H9 (cell line): ENCODE measurements around the gene ANKH. TPM values are rescaled to one million over a fixed set of nuclear protein-coding genes. Genes with fewer than 3 reads are reported as not detected.

Source experiments
- DNase-seq: peaks from one replicate; pipeline ENCODE4 v3.0.0-alpha.2; 2017
- H2AFZ ChIP-seq: one replicate; pipeline ENCODE4 v1.6.1; 2013; ENCODE audit warnings: mild to moderate bottlenecking, low read length, control low read depth, moderate library complexity
- H2AK5ac ChIP-seq: 2 replicates; pipeline ENCODE4 v1.6.1; 2013; ENCODE audit warnings: low read length, control low read depth, mixed read lengths; ENCODE audit not compliant: insufficient read length
- H2BK120ac ChIP-seq: one replicate; pipeline ENCODE4 v1.6.1; 2013; ENCODE audit warnings: low read depth, mild to moderate bottlenecking, low read length, control low read depth, inconsistent platforms; ENCODE audit not compliant: poor library complexity, severe bottlenecking
- H2BK12ac ChIP-seq: 2 replicates; pipeline ENCODE4 v1.6.1; 2013; ENCODE audit warnings: low read length, control low read depth, mixed read lengths, low read depth; ENCODE audit not compliant: insufficient read length
- H2BK15ac ChIP-seq: 2 replicates; pipeline ENCODE4 v1.6.1; 2013; ENCODE audit warnings: low read depth, low read length, control low read depth
- H2BK20ac ChIP-seq: one replicate; pipeline ENCODE4 v1.6.1; 2013; ENCODE audit warnings: low read depth, mild to moderate bottlenecking, low read length, control low read depth, inconsistent platforms; ENCODE audit not compliant: poor library complexity, severe bottlenecking
- H2BK5ac ChIP-seq: 2 replicates; pipeline ENCODE4 v1.6.1; 2013; ENCODE audit warnings: low read length, control low read depth, mixed read lengths; ENCODE audit not compliant: insufficient read length
- H3K14ac ChIP-seq: 2 replicates; pipeline ENCODE4 v1.6.1; 2013; ENCODE audit warnings: low read length, control low read depth; ENCODE audit not compliant: insufficient read depth
- H3K18ac ChIP-seq: 2 replicates; pipeline ENCODE4 v1.6.1; 2013; ENCODE audit warnings: low read depth, mild to moderate bottlenecking, mixed read lengths, low read length, control low read depth; ENCODE audit not compliant: insufficient read length
- H3K23ac ChIP-seq: 2 replicates; pipeline ENCODE4 v1.6.1; 2013; ENCODE audit warnings: low read length, control low read depth, mixed read lengths, low read depth; ENCODE audit not compliant: insufficient read length
- H3K23me2 ChIP-seq: 2 replicates; pipeline ENCODE4 v1.6.1; 2013; ENCODE audit warnings: low read depth, mild to moderate bottlenecking, mixed read lengths, low read length, control low read depth; ENCODE audit not compliant: insufficient read length, poor library complexity, severe bottlenecking
- H3K27ac ChIP-seq: 2 replicates; pipeline ENCODE4 v1.5.1; 2013; ENCODE audit warnings: low read length, control low read depth, mixed read lengths, low read depth; ENCODE audit not compliant: insufficient read length
- H3K27me3 ChIP-seq: 2 replicates; pipeline ENCODE4 v1.6.1; 2013; ENCODE audit warnings: low read length, control low read depth, inconsistent platforms; ENCODE audit not compliant: insufficient read depth
- H3K4ac ChIP-seq: 2 replicates; pipeline ENCODE4 v1.6.1; 2013; ENCODE audit warnings: low read depth, mild to moderate bottlenecking, control low read depth, inconsistent platforms, low read length, moderate library complexity
- H3K4me1 ChIP-seq: 2 replicates; pipeline ENCODE4 v1.6.1; 2013; ENCODE audit warnings: low read length, control low read depth, inconsistent platforms; ENCODE audit not compliant: insufficient read depth
- H3K4me2 ChIP-seq: 2 replicates; pipeline ENCODE4 v1.6.1; 2013; ENCODE audit warnings: low read length, control low read depth, mixed read lengths; ENCODE audit not compliant: insufficient read length, insufficient read depth
- H3K56ac ChIP-seq: 2 replicates; pipeline ENCODE4 v1.6.1; 2013; ENCODE audit warnings: low read depth, mild to moderate bottlenecking, mixed read lengths, low read length, control low read depth; ENCODE audit not compliant: insufficient read length
- H3K79me1 ChIP-seq: 2 replicates; pipeline ENCODE4 v1.6.1; 2013; ENCODE audit warnings: low read depth, mild to moderate bottlenecking, moderate library complexity, low read length, control low read depth, inconsistent platforms; ENCODE audit not compliant: insufficient read depth, poor library complexity, severe bottlenecking
- H3K79me2 ChIP-seq: 2 replicates; pipeline ENCODE4 v1.6.1; 2013; ENCODE audit warnings: low read length, control low read depth, inconsistent platforms; ENCODE audit not compliant: insufficient read depth
- H3K9ac ChIP-seq: 2 replicates; pipeline ENCODE4 v1.6.1; 2013; ENCODE audit warnings: low read length, control low read depth, mixed read lengths; ENCODE audit not compliant: insufficient read length; ENCODE audit errors: extremely low read depth
- H3K9me3 ChIP-seq: one replicate; pipeline ENCODE4 v1.6.1; 2013; ENCODE audit warnings: low read depth, low read length, inconsistent platforms; ENCODE audit not compliant: control insufficient read depth
- H3T11ph ChIP-seq: one replicate; pipeline ENCODE4 v1.6.1; 2013; ENCODE audit warnings: mild to moderate bottlenecking, low read length, control low read depth, inconsistent platforms
- H4K20me1 ChIP-seq: one replicate; pipeline ENCODE4 v1.6.1; 2013; ENCODE audit not compliant: control insufficient read depth, insufficient read length, insufficient read depth
- H4K5ac ChIP-seq: 2 replicates; pipeline ENCODE4 v1.6.1; 2013; ENCODE audit warnings: low read depth, mild to moderate bottlenecking, mixed read lengths, low read length, control low read depth; ENCODE audit not compliant: insufficient read length
- H4K8ac ChIP-seq: replicated peaks from 2 replicates; pipeline ENCODE4 v1.6.1; 2013; ENCODE audit warnings: low read length, control low read depth, mixed read lengths, low read depth; ENCODE audit not compliant: insufficient read length
- H4K91ac ChIP-seq: 2 replicates; pipeline ENCODE4 v1.6.1; 2013; ENCODE audit warnings: low read depth, mild to moderate bottlenecking, moderate library complexity, mixed read lengths, low read length, control low read depth; ENCODE audit not compliant: insufficient read length
- H3K27ac Mint-ChIP-seq, 3 experiments: 2 replicates in 2 of 3; 3 replicates in 1 of 3; pipeline ENCODE4 v1.8.0; 2020 to 2021; ENCODE audit warnings: mixed read lengths in 3 of 3, mild to moderate bottlenecking in 1 of 3, moderate library complexity in 1 of 3
- H3K27me3 Mint-ChIP-seq: 2 replicates; pipeline ENCODE4 v1.8.0; 2021; ENCODE audit warnings: low read depth, mild to moderate bottlenecking, moderate library complexity, mixed read lengths
- H3K36me3 Mint-ChIP-seq, 3 experiments: 2 replicates in 2 of 3; 3 replicates in 1 of 3; pipeline ENCODE4 v1.8.0; 2020 to 2021; ENCODE audit warnings: low read depth in 3 of 3, mixed read lengths in 3 of 3; ENCODE audit not compliant: insufficient read depth in 1 of 3
- H3K4me1 Mint-ChIP-seq, 2 experiments: 2 replicates each; pipeline ENCODE4 v1.8.0; 2020; ENCODE audit warnings: mixed read lengths in 2 of 2
- H3K4me3 Mint-ChIP-seq, 2 experiments: 2 replicates in 1 of 2; 3 replicates in 1 of 2; pipeline ENCODE4 v1.8.0; 2020 to 2021; ENCODE audit warnings: mild to moderate bottlenecking in 2 of 2, mixed read lengths in 2 of 2, moderate library complexity in 1 of 2
- H3K9me3 Mint-ChIP-seq, 2 experiments: 2 replicates in 1 of 2; 3 replicates in 1 of 2; pipeline ENCODE4 v1.8.0; 2020; ENCODE audit warnings: mild to moderate bottlenecking in 2 of 2, mixed read lengths in 2 of 2, moderate library complexity in 1 of 2
- total RNA-seq: library from RNA; stranded (reverse); gene quantifications from 2 replicates; pipeline ENCODE4 v1.2.1, GENCODE V29; 2021
- TF ChIP-seq, protein P1 (sequence below): fragments of 200-600 bp; sonication (generic); conservative IDR thresholded peaks from 3 replicates; pipeline ENCODE4 v1.8.0; 2021; ENCODE audit warnings: antibody characterized with exemption, mild to moderate bottlenecking

ANKH gene
- total RNA-seq, 1 experiment from 2014 or later = 9.6 TPM

DNA sequence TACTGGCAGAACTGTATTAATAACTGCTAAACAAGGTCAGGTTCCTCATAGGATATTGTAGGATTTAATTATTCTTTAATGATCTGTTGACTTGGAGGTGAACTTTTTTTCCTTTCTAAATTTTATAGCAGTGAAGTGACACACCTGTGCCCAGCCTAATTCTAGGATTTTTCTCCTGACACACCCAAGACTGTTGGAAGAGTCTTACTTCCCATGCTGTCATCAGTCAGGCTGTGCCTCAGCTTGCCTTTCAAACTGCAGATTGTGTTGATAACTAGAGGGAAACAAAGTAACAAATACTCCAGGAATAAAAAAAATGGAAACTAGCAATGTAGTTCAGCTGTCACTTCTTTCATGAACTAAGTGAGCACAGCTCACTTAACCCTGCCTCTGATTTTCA, 185.1 kb downstream of the ANKH start:
- Mint-ChIP-seq H3K27ac (no peak overlapping the region), H3K36me3 (peaks cover 19 to 62% (median 53%) of the 10 kb centered on the region in 3 experiments), H3K4me1 (peaks cover 5 to 6% of the 10 kb centered on the region in 2 experiments), H3K4me3 (no peak overlapping the region), H3K27me3 (no peaks in the 10 kb centered on the region), H3K9me3 (no peaks in the 10 kb centered on the region)
- no peak overlapping the region for H2AFZ ChIP-seq
- H4K91ac ChIP-seq = no peak overlapping the region
- H3K56ac ChIP-seq = no peak overlapping the region
- H2BK20ac ChIP-seq = no peak overlapping the region
- H3K23ac ChIP-seq = no peak overlapping the region
- H3K27me3 ChIP-seq = no peaks in the 10 kb centered on the region
- no peak overlapping the region for H2BK5ac ChIP-seq
- DNase-seq = no peak
- no peaks in the 10 kb centered on the region for H3K23me2 ChIP-seq
- no peaks in the 10 kb centered on the region for H3K9me3 ChIP-seq
- H3K79me1 ChIP-seq = no peaks in the 10 kb centered on the region
- no peak overlapping the region for H3K14ac ChIP-seq
- H4K8ac ChIP-seq = no peak overlapping the region
- no peaks in the 10 kb centered on the region for H3K4me1 ChIP-seq
- no peak overlapping the region for H3K18ac ChIP-seq
- H3K27ac ChIP-seq = no peak overlapping the region
- H2BK12ac ChIP-seq = no peak overlapping the region
- no peaks in the 10 kb centered on the region for H3K79me2 ChIP-seq
- H3T11ph ChIP-seq = no peak overlapping the region
- no peak overlapping the region for H3K9ac ChIP-seq
- H2BK15ac ChIP-seq = no peak overlapping the region
- no peak overlapping the region for H3K4ac ChIP-seq
- no peak overlapping the region for H4K5ac ChIP-seq
- H3K4me2 ChIP-seq = no peak overlapping the region
- no peak overlapping the region for H2AK5ac ChIP-seq
- H2BK120ac ChIP-seq = no peak overlapping the region
- H4K20me1 ChIP-seq = no peaks in the 10 kb centered on the region
- TF ChIP-seq, protein P1, sequence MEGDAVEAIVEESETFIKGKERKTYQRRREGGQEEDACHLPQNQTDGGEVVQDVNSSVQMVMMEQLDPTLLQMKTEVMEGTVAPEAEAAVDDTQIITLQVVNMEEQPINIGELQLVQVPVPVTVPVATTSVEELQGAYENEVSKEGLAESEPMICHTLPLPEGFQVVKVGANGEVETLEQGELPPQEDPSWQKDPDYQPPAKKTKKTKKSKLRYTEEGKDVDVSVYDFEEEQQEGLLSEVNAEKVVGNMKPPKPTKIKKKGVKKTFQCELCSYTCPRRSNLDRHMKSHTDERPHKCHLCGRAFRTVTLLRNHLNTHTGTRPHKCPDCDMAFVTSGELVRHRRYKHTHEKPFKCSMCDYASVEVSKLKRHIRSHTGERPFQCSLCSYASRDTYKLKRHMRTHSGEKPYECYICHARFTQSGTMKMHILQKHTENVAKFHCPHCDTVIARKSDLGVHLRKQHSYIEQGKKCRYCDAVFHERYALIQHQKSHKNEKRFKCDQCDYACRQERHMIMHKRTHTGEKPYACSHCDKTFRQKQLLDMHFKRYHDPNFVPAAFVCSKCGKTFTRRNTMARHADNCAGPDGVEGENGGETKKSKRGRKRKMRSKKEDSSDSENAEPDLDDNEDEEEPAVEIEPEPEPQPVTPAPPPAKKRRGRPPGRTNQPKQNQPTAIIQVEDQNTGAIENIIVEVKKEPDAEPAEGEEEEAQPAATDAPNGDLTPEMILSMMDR = no peak
